Breast epithelium (tissue), 4 donors: Measurements from ENCODE around the gene NRP1. TPM values are rescaled to one million over a fixed set of nuclear protein-coding genes. Genes with fewer than 3 reads are reported as not detected.

Experiments
- DNase-seq, 2 donors: peaks; one replicate each; pipeline ENCODE4 v3.0.0-alpha.2; 2019; ENCODE audit warnings: low spot score in 2 of 2
- H3K27ac ChIP-seq, 2 donors: fragments of 200-600 bp; sonication (generic) in 1 of 2; one replicate each; pipeline ENCODE4 v1.5.1; 2016 to 2019; ENCODE audit warnings: mild to moderate bottlenecking in 1 of 2
- H3K27me3 ChIP-seq, 2 donors: fragments of 200-600 bp; sonication (generic) in 1 of 2; one replicate each; pipeline versions ENCODE4 v1.5.1 to v1.6.0; 2017 to 2019; ENCODE audit warnings: control low read depth in 1 of 2, mild to moderate bottlenecking in 1 of 2
- H3K36me3 ChIP-seq: fragments of 200-600 bp; one replicate; pipeline ENCODE4 v1.5.1; 2019
- H3K4me1 ChIP-seq, 2 donors: fragments of 200-600 bp; sonication (generic); one replicate each; pipeline ENCODE4 v1.5.1; 2016 to 2019; ENCODE audit warnings: control low read depth in 1 of 2
- H3K4me3 ChIP-seq, 3 donors: fragments of 200-600 bp; sonication (generic); 1 replicate in 2 of 3; 2 replicates in 1 of 3; pipeline ENCODE4 v1.5.1; 2016 to 2019; ENCODE audit warnings: mild to moderate bottlenecking in 3 of 3, moderate library complexity in 2 of 3
- H3K9me3 ChIP-seq, 2 donors: fragments of 200-600 bp; sonication (generic) in 1 of 2; one replicate each; pipeline ENCODE4 v1.5.1; 2016 to 2019; ENCODE audit warnings: control low read depth in 1 of 2
- POLR2A ChIP-seq: fragments of 450-650 bp; IDR thresholded peaks from one replicate; pipeline ENCODE4 v1.6.1; 2016; ENCODE audit warnings: antibody characterized with exemption, mild to moderate bottlenecking, moderate library complexity
- POLR2AphosphoS5 ChIP-seq, 3 donors: sonication (generic); formaldehyde crosslinking; IDR thresholded peaks; one replicate each; pipeline ENCODE4 v1.6.1; 2017; ENCODE audit warnings: antibody characterized with exemption in 3 of 3
- intact Hi-C: fragments of 100-400 bp; cut with DNase I; formaldehyde crosslinking; loops from one replicate; pipeline ENCODE4 v1.15.1; 2023; ENCODE audit warnings: low total_unique reads
- total RNA-seq, 3 donors: library from RNA; depleted of rRNA; stranded (reverse); fragments of >200 nt; gene quantifications; one replicate each; pipeline ENCODE4 v1.1.0, GENCODE V29; 2016
- TF ChIP-seq, protein P1 (sequence below), 3 donors: fragments of 450-650 bp; IDR thresholded peaks; one replicate each; pipeline ENCODE4 v1.5.1; 2016 to 2017; ENCODE audit warnings: antibody characterized with exemption in 3 of 3, mild to moderate bottlenecking in 3 of 3, moderate library complexity in 3 of 3

Gene NRP1
- total RNA-seq, 3 donors from 2014 or later: 50.8 to 76.0 (median 74.7) TPM

DNA sequence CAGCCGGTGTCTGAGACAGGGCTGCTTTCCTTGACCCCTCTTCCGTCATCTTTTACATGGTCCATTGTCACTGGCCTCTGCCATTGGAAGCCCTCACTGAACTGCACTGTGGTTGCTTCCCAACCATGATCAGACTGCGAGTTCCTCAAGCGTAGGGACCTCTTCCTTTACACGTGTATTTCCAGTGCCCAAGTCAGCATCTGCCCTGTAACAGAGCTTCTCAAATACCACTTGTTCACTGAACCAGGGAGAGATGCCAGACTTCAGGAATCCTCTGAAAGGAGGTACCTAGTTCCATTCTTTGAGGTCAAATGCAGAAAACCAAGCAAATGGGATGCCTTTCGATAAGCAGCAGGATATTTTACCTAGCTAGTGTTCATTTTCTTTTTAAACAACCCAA is 145.1 kb downstream of the NRP1 start:
- Histone ChIP-seq H3K36me3 (no peaks in the 10 kb centered on the region), H3K9me3 (no peaks in the 10 kb centered on the region), H3K27me3 (no peaks in the 10 kb centered on the region), H3K4me1 (no peaks in the 10 kb centered on the region), H3K27ac (no peak overlapping the region), H3K4me3 (no peak overlapping the region)
- TF ChIP-seq, protein P1, sequence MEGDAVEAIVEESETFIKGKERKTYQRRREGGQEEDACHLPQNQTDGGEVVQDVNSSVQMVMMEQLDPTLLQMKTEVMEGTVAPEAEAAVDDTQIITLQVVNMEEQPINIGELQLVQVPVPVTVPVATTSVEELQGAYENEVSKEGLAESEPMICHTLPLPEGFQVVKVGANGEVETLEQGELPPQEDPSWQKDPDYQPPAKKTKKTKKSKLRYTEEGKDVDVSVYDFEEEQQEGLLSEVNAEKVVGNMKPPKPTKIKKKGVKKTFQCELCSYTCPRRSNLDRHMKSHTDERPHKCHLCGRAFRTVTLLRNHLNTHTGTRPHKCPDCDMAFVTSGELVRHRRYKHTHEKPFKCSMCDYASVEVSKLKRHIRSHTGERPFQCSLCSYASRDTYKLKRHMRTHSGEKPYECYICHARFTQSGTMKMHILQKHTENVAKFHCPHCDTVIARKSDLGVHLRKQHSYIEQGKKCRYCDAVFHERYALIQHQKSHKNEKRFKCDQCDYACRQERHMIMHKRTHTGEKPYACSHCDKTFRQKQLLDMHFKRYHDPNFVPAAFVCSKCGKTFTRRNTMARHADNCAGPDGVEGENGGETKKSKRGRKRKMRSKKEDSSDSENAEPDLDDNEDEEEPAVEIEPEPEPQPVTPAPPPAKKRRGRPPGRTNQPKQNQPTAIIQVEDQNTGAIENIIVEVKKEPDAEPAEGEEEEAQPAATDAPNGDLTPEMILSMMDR (IDR thresholded peaks at IDR 0.05): no peak
- no peak for TF ChIP-seq POLR2A
- TF ChIP-seq POLR2AphosphoS5 (IDR thresholded peaks at IDR 0.05): no peak
- no peak for DNase-seq
- intact Hi-C loops: no loop called here

DNA sequence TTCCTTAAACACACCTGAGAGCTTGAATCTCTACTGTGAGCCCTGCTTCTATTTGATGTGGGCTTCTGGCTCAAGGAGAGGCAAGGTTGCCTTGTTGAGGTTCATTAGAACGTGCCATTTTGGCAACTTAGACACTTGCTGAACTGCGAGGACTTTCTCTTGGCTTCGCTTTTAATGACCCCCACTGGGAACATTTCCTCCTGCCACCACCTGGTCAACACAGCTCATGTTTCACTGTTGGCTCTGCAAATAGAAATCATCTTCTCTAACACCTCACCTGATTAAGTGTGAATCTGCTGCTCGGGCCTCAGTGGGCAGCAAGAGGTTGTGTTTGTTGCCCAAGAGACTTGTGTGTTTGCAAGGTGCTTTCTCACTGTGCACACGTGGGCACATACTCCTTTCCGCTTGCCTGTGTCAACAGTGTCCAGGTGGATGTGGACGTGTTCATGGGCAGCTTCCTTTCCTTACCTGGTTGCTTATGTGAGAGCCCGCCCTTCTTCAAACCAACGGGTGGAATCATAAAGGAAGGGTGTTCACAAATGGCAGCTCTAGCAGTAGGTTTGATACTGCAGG is 147.0 kb downstream of the NRP1 start:
- TF ChIP-seq, protein P1 (IDR thresholded peaks at IDR 0.05): no peak
- TF ChIP-seq POLR2A: no peak
- TF ChIP-seq POLR2AphosphoS5 (IDR thresholded peaks at IDR 0.05): no peak
- no peaks in the 10 kb centered on the region for H3K4me1 ChIP-seq
- DNase-seq: no peak
- H3K9me3 ChIP-seq: no peaks in the 10 kb centered on the region
- intact Hi-C loops: no loop called here
- no peaks in the 10 kb centered on the region for H3K36me3 ChIP-seq
- H3K27ac ChIP-seq: no peak overlapping the region
- H3K4me3 ChIP-seq: no peak overlapping the region
- H3K27me3 ChIP-seq: no peaks in the 10 kb centered on the region

DNA sequence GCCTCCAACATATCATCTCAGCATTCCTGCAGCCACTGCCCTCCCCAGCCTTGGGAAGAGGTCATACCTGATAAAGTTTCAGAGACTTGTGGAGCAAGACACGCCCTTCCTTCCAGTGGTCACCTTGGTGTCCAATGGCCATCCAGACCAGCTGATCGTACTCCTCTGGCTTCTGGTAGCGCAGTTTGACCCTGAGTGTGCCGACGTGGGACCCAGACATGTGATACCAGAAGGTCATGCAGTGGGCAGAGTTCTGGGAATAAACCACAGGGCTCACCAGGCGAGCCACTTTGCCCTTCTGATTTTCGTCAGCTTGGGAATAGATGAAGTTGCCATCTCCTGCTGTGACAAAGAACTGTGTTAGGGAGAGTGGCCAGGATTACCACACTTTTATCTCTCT is 148.3 kb downstream of the NRP1 start:
- no peaks in the 10 kb centered on the region for H3K27me3 ChIP-seq
- H3K27ac ChIP-seq: no peak overlapping the region
- no peaks in the 10 kb centered on the region for H3K4me1 ChIP-seq
- intact Hi-C loops: no loop called here
- H3K36me3 ChIP-seq: no peaks in the 10 kb centered on the region
- DNase-seq: no peak
- H3K4me3 ChIP-seq: no peak overlapping the region
- H3K9me3 ChIP-seq: no peaks in the 10 kb centered on the region
- TF ChIP-seq, protein P1 (IDR thresholded peaks at IDR 0.05): no peak
- no peak for TF ChIP-seq POLR2AphosphoS5 (IDR thresholded peaks at IDR 0.05)
- no peak for TF ChIP-seq POLR2A

DNA sequence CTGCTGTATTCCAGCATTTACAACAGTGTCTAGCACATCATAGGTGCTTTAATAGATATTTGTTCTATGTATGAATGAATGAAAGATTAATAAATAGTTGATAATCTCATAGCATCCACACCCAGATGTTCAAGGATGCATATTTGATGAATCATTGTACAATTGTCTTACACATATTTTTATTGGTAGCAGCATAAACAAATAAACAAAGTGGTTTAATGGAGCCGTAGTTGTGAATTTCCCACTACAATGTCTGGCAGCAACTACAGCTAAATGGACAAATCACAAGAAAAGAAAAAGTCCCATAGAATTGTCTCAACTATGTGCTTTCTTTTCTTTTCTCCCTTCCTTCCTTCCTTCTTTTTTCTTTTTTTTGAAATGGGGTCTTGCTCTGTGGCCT is 150.8 kb downstream of the NRP1 start:
- TF ChIP-seq, protein P1 (IDR thresholded peaks at IDR 0.05): no peak
- TF ChIP-seq POLR2A: no peak
- TF ChIP-seq POLR2AphosphoS5 (IDR thresholded peaks at IDR 0.05): no peak
- H3K4me1 ChIP-seq: no peaks in the 10 kb centered on the region
- no peak overlapping the region for H3K4me3 ChIP-seq
- no peak overlapping the region for H3K27ac ChIP-seq
- DNase-seq: no peak
- no peaks in the 10 kb centered on the region for H3K27me3 ChIP-seq
- H3K36me3 ChIP-seq: no peaks in the 10 kb centered on the region
- intact Hi-C loops: no loop called here
- H3K9me3 ChIP-seq: no peaks in the 10 kb centered on the region

- Histone ChIP-seq H3K36me3 (no peaks in the 10 kb centered on the region), H3K4me1 (no peaks in the 10 kb centered on the region), H3K27ac (no peak overlapping the region), H3K9me3 (no peaks in the 10 kb centered on the region), H3K4me3 (no peak overlapping the region), H3K27me3 (no peaks in the 10 kb centered on the region)
- no peak for DNase-seq
- intact Hi-C loops: no loop called here
- no peak for TF ChIP-seq POLR2AphosphoS5 (IDR thresholded peaks at IDR 0.05)
- TF ChIP-seq POLR2A: no peak
- TF ChIP-seq, protein P1 (IDR thresholded peaks at IDR 0.05): no peak
Observed at GRCh38 chr10:33180921-33181320, 153.5 kb downstream of the NRP1 start.
